Activated T-cell treated with anti-CD3 and anti-CD28 coated beads, Interleukin-2, amount 50 U/mL, for 4 hours (primary cell): ENCODE measurements around the gene TRPM2. TPM values are rescaled to one million over a fixed set of nuclear protein-coding genes. Genes with fewer than 3 reads are reported as not detected.

Experiments
- ATAC-seq, 2 donors: fragments of 200-7000 bp; cut with Tn5 transposase; one replicate each; pipeline ENCODE4 v1.10.0; 2021
- DNase-seq: peaks from one replicate; pipeline ENCODE4 v3.0.0-alpha.2; 2020
- H3K27me3 Mint-ChIP-seq: one replicate; pipeline ENCODE4 v1.8.0; 2021; ENCODE audit warnings: low read depth, mixed read lengths
- H3K36me3 Mint-ChIP-seq: one replicate; pipeline ENCODE4 v1.8.0; 2022; ENCODE audit warnings: mixed read lengths; ENCODE audit not compliant: insufficient read depth
- H3K4me1 Mint-ChIP-seq: one replicate; pipeline ENCODE4 v1.8.0; 2021; ENCODE audit warnings: low read depth, mixed read lengths
- H3K4me3 Mint-ChIP-seq: one replicate; pipeline ENCODE4 v1.8.0; 2021; ENCODE audit warnings: mild to moderate bottlenecking, moderate library complexity, mixed read lengths
- H3K9me3 Mint-ChIP-seq: one replicate; pipeline ENCODE4 v1.8.0; 2021; ENCODE audit warnings: mixed read lengths
- total RNA-seq, 3 donors: library from RNA; stranded (reverse); gene quantifications; one replicate each; pipeline ENCODE4 v1.2.1, GENCODE V29; 2021

TRPM2 gene
- total RNA-seq, 3 donors from 2014 or later: 0.95 to 21.6 (median 2.5) TPM

DNA sequence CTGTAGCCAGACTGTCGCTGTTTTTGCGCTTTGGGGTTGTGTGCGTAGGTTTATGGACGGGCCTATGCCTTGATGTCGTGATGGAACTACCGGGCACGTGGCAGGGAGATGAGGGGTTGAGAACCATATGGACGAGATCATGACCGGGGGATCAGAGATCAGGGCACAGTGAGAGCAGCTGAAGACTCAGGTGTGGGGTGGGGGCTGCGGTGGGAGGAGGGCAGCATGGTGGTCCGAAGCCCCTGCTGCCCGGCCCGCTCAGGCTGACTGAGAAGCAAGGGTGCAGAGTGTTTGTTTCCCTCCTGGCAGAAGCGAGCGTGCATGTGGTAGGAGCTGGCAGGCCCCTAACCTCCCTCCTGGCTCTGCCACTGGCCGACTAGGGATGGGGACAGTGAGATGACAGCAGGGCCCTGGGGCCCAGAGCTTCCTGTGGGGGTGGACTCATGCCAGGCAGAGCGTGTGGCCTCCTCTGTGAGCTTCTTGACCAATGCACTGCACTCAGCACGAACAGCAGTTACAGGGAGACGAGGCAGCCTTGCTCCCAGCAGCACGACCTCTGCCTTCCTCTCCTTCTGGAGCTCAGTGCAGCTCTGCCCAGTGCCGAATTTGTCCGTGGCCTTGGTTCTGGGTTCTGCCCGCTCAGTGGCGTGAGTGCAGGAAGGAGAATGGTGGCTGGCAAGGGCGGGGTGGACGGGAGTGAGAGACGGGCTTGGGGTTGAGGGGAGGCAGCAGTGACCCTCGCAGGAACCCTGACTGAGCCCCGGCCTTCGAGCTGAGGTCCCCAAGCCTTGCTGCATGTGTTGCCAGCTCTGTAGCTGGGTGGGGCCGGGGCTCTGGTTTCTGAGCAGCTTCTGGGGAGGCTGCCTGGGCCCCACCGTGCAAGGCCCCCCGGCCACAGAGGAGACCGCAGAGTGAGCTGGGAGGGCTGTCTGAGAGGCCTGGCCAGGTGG is 79.7 kb downstream of the TRPM2 start:
- H3K4me1 Mint-ChIP-seq: no peaks in the 10 kb centered on the region
- ATAC-seq: no peak
- DNase-seq: no peak
- no peak overlapping the region for H3K4me3 Mint-ChIP-seq
- no peaks in the 10 kb centered on the region for H3K36me3 Mint-ChIP-seq
- no peaks in the 10 kb centered on the region for H3K27me3 Mint-ChIP-seq
- H3K9me3 Mint-ChIP-seq: peaks cover 18% of the 10 kb centered on the region

DNA sequence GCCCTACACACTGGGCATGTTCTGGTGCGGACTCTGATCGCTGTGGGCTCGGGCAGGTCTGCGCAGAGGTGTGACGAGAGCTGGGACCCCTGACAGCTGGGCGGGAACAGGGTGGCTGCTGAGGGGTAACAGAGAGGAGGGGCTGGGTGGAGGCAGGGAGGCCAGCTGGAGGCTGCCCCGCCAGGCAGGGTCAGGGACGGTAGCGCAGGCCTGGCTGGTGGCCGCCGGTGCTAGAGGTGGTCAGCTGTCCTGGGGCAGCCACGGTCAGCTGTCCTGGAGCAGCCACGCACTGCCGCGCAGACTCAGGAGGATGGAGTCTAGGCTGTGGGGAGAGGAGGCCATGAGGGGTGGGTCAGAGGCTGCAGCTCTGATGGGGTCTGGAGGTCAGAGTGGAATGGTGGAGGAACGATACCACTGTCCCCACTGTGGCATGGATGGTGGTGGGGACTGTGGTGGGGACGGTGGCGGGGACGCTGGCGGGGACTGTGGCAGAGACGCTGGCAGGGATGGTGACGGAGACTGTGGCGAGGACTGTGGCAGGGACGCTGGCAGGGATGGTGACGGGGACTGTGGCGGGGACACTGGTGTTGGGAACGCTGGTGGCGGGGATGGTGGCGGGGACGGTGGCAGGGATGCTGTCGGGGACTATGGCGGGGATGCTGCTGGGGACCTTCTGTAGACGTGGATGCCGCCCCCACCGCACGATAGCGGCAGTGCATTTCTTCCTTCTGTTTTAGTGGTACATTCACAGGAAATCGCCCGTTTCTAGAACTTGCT is 80.6 kb downstream of the TRPM2 start:
- no peaks in the 10 kb centered on the region for H3K4me1 Mint-ChIP-seq
- H3K27me3 Mint-ChIP-seq: no peaks in the 10 kb centered on the region
- ATAC-seq (peak in 1 of 2 donors; percentile 37), DNase-seq (no peak)
- H3K4me3 Mint-ChIP-seq: no peak overlapping the region
- H3K9me3 Mint-ChIP-seq: peaks cover 18% of the 10 kb centered on the region
- H3K36me3 Mint-ChIP-seq: no peaks in the 10 kb centered on the region

DNA sequence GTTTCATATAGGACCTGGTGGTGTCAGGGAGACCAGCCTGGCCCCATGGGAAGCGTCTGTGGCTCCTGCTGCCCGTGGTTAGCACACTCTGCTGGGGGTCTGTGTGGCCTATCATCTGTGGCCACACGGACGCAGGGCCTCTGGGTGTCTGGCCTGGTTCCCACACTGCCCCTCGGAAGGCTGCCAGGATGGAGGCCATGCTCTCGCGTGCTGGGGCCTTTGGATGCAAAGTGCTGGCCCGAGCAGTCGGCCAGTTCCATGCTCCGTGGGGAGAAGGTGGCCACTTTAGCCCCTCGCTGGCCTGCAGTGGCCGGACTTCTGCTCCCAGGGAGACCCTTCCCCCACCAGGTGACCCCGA is 81.1 kb downstream of the TRPM2 start:
- Mint-ChIP-seq H3K27me3 (no peaks in the 10 kb centered on the region), H3K36me3 (no peaks in the 10 kb centered on the region), H3K9me3 (peaks cover 17% of the 10 kb centered on the region), H3K4me1 (no peaks in the 10 kb centered on the region), H3K4me3 (no peak overlapping the region)
- no peak for DNase-seq
- ATAC-seq: no peak

DNA sequence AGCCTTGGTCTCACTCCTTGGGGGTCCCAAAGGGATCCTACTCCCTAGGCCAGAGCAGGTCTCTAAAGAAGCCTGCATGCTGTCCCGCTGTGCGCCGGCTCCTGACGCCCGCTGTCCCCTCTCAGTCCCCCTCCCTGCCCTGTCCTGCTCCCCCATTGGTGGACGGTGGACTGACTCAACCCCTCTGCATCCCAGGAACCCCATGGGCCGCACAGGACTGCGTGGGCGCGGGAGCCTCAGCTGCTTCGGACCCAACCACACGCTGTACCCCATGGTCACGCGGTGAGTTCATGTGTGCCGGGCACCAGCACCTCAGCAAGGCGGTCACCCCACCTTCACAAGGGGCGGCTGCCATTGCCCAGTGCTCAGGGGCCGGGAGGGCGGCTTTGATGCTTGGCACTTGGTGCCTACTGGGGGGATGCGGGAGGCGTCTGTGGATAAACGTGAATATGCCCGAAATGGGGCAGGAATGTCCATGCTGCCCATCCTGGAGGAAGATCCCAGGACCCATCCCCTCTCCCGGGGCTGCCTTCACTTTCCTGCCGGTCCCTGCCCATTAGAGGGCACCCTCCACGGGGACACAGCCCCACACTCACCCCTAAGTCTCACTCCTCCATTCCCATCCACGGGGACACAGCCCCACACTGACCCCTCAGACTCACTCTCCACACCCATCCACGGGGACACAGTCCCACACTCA is 81.7 kb downstream of the TRPM2 start:
- Mint-ChIP-seq H3K4me3 (no peak overlapping the region), H3K36me3 (no peaks in the 10 kb centered on the region), H3K4me1 (no peaks in the 10 kb centered on the region), H3K9me3 (peaks cover 12% of the 10 kb centered on the region), H3K27me3 (no peaks in the 10 kb centered on the region)
- DNase-seq (no peak), ATAC-seq (no peak)

DNA sequence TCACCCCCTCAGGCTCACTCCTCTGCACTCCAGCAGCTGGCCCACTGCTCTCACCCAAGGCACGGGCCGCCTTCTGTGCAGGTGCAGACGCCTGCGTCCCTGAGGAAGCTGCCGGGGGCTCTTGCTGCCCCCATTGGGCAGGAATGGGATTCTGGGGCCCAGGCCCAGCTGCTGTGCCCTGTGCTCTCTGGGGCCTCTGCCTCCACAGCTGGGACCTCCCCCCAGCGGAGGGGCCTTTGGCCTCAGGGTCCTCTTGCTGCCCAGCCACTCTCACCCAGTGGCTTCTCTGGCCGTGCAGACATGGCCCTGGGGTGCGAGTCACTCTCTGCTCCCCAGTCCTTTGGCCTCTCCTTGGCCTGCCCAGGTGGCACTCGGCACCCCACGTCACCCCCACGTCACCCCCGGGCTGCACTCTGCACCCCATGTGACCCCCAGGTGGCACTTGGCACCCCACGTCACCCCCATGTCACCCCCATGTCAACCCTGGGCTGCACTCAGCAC is 82.7 kb downstream of the TRPM2 start:
- no peaks in the 10 kb centered on the region for H3K36me3 Mint-ChIP-seq
- H3K4me1 Mint-ChIP-seq: no peaks in the 10 kb centered on the region
- H3K27me3 Mint-ChIP-seq: no peaks in the 10 kb centered on the region
- H3K9me3 Mint-ChIP-seq: peaks cover 6% of the 10 kb centered on the region
- H3K4me3 Mint-ChIP-seq: no peak overlapping the region
- ATAC-seq (no peak), DNase-seq (no peak)

DNA sequence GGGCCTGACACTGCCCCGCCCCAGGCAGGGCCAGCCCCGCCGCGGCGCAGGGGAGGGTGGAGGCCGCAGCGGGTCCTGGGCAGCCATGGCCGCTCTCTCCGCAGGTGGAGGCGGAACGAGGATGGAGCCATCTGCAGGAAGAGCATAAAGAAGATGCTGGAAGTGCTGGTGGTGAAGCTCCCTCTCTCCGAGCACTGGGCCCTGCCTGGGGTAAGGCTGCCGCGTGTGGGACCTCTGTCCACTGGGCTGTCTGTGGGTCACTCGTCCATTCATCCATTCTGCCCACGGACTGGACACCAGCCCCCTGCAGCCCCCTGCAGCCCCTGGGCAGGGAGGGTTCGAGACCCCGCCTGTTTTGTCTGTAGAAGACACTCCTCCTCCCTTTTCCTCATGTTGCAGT is 83.5 kb downstream of the TRPM2 start:
- ATAC-seq: no peak
- no peaks in the 10 kb centered on the region for H3K4me1 Mint-ChIP-seq
- no peak overlapping the region for H3K4me3 Mint-ChIP-seq
- H3K36me3 Mint-ChIP-seq: no peaks in the 10 kb centered on the region
- H3K9me3 Mint-ChIP-seq: peaks cover under 1% of the 10 kb centered on the region
- H3K27me3 Mint-ChIP-seq: no peaks in the 10 kb centered on the region
- DNase-seq: no peak

DNA sequence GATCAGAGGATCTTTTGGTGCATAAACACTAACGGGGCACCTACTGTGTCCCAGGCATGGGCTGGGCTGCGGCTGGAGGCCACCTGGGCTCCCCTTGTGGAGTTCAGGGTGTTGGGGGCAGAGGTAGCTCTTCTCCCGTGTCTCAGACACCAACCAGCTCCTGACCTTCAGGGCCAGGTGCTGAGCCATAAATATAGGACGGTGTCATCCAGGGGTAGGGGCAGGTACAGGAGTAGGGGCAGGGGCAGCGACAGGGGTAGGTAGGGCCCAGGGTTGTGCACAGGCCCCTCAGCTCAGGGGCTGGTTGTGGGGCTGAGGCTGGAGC is 83.9 kb downstream of the TRPM2 start:
- Mint-ChIP-seq H3K4me1 (no peaks in the 10 kb centered on the region), H3K27me3 (no peaks in the 10 kb centered on the region), H3K4me3 (no peak overlapping the region), H3K36me3 (no peaks in the 10 kb centered on the region), H3K9me3 (no peaks in the 10 kb centered on the region)
- no peak for ATAC-seq
- no peak for DNase-seq

DNA sequence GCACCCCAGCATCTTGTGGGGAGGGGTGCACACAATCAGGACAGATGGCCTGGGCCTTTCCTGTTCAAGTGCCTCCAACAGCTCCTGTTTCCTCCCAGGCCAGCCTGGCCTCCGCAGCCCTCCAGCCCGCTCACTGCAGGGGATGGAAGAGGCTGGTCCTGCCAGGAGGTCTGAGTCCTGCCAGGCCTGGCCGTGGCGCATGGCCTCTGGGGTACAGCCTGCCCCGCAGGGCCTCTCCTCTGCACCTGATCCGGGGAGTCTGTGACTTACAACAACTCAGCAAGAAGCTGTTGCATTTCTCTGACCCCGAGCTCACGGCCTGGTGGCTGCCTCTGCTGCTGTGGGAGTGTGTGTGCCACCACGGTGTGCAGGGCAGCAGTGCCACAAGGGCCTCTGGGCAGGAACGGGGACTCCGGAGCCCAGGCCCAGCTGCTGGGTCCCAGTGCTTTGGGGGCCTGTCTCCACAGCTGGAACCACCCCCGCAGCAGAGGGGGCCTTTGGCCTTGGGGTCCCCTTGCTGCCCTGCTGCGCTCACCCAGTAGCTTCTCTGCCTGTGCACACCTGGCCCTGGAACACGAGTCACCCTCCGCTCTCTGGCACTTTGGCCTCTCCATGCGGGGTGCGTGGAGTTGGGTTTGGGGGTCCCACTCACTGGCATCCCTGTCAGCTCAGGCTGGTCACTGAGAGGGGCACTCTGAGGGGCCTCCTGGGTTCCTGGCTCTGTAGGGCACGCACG is 84.4 kb downstream of the TRPM2 start:
- Mint-ChIP-seq H3K4me3 (no peak overlapping the region), H3K27me3 (no peaks in the 10 kb centered on the region), H3K36me3 (no peaks in the 10 kb centered on the region), H3K4me1 (no peaks in the 10 kb centered on the region), H3K9me3 (no peaks in the 10 kb centered on the region)
- ATAC-seq: no peak
- no peak for DNase-seq

DNA sequence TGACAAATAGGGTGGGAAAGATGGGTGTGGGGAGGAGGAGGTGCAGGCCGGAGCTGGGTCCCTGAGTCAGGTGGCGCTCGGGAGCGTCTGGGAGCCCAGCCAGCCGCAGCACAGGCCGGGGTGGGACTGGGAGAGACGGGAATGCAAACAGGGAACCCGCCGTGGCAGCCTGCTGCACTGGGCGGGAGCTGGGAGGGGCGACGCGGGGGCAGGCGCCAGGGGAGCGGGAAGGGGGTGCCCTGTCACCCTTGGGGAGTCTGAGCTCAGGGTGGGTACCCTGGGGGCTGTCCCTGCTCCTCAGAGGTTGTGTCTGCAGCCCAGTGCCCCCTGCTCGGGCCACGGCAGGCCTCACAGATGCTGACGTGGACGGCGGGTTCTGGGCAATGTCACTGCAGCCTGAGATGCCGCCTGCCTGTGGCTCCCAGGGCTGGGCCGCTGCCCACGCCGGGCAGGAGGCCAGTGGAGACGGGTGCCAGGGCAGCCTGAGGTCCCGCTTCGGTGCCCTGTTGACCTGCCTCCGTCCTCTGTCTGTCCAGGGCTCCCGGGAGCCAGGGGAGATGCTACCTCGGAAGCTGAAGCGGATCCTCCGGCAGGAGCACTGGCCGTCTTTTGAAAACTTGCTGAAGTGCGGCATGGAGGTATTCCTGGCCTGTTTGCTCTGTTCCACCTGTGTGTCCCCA is 85.2 kb downstream of the TRPM2 start:
- Mint-ChIP-seq H3K4me3 (no peak overlapping the region), H3K27me3 (no peaks in the 10 kb centered on the region), H3K9me3 (no peaks in the 10 kb centered on the region), H3K36me3 (no peaks in the 10 kb centered on the region), H3K4me1 (no peaks in the 10 kb centered on the region)
- ATAC-seq: no peak
- DNase-seq: no peak

DNA sequence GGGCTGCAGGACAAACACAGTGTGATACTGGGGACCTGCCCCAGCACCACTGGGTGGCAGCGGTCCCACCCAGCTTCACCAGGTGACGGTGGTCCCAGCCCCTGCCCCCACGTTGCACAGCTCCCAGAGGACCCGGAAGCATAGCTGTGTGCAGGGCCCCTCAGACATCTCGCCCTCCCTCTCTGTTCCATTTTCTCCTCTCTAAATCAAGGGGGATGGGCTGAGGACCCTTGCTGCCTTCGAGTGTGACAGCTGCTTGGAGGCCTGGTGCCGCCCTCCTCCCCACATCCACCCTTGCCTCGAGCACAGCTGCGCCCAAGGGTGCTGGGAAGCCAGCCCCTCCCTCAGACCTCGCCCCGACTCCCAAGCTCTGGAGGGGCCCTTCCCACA is 85.8 kb downstream of the TRPM2 start:
- Mint-ChIP-seq H3K27me3 (no peaks in the 10 kb centered on the region), H3K4me3 (no peak overlapping the region), H3K9me3 (no peaks in the 10 kb centered on the region), H3K36me3 (no peaks in the 10 kb centered on the region), H3K4me1 (no peaks in the 10 kb centered on the region)
- ATAC-seq (no peak), DNase-seq (no peak)

DNA sequence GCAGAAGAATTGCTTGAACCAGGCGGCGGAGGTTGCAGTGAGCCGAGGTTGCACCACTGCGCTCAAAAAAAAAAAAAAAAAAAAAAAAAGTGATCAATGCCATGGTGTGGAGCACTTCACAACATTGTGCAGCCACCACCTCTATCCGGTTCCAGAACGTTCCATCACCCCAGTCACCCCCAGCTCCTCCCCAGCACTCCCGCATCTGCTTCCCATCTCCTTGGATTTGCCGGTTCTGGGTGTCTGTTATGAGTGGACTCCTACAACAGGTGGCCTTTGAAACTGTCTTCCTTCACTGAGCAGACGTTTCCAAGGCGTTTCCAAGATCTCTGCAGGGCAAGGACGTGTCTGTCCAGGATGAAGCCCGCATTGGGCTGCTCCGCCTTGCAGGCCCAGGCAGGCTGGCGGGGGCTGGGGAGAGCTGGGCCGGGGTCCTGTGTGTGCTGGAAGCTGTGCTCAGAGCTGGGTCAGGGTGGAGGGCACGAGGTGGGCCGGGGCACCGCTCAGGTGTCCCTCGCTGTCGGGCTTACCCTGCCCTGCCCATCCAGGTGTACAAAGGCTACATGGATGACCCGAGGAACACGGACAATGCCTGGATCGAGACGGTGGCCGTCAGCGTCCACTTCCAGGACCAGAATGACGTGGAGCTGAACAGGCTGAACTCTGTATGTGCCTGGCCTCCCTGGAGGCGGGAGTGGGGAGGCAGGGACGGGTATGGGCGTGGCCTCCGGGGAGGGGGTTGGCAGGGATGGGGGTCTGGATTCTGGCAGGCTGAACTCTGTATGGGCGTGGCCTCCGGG is 87.0 kb downstream of the TRPM2 start:
- Mint-ChIP-seq H3K27me3 (no peaks in the 10 kb centered on the region), H3K36me3 (no peaks in the 10 kb centered on the region), H3K4me1 (no peaks in the 10 kb centered on the region), H3K9me3 (no peaks in the 10 kb centered on the region), H3K4me3 (no peak overlapping the region)
- ATAC-seq (no peak), DNase-seq (no peak)

DNA sequence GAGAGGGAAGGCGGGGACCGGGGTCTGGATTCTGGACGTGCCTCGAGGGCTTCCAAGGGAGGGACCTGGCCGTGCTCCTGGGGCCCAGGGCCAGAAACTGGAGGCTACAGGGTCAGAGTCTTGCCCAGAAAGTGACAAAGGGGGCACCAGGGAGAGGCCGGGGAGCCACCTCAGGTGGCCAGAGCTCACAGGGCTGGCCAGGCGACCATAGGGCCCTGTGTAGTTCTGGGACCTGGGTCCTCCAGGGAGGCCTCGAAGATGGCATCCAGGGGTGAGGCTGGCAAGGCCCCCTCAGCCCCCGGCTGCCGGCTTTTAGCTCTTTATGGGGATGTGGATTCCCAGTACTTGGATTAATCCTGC is 87.6 kb downstream of the TRPM2 start:
- DNase-seq (no peak), ATAC-seq (no peak)
- H3K4me3 Mint-ChIP-seq: no peak overlapping the region
- H3K36me3 Mint-ChIP-seq: no peaks in the 10 kb centered on the region
- H3K27me3 Mint-ChIP-seq: no peaks in the 10 kb centered on the region
- H3K4me1 Mint-ChIP-seq: no peaks in the 10 kb centered on the region
- no peaks in the 10 kb centered on the region for H3K9me3 Mint-ChIP-seq
